Stimulated activated CD8-positive, alpha-beta memory T cell treated with anti-CD3 and anti-CD28 coated beads, Interleukin-2, amount 100 ng/mL, for 1 hour (primary cell): ENCODE data around the gene DNAJC4.

Experiments used
- DNase-seq, 2 donors: peaks; one replicate each; pipeline ENCODE4 v3.0.0-alpha.2; 2020; ENCODE audit warnings: low read depth in 2 of 2

DNAJC4 gene

GRCh38 chr11:64258356-64258755 lies 28.0 kb downstream of the DNAJC4 start:
- DNase-seq, result no peak

- DNase-seq, result no peak
These were observed 28.7 kb downstream of the DNAJC4 start for GRCh38 chr11:64258946-64259532.

GRCh38 chr11:64259533-64260067 lies 29.3 kb downstream of the DNAJC4 start:
- DNase-seq, result no peak

DNA sequence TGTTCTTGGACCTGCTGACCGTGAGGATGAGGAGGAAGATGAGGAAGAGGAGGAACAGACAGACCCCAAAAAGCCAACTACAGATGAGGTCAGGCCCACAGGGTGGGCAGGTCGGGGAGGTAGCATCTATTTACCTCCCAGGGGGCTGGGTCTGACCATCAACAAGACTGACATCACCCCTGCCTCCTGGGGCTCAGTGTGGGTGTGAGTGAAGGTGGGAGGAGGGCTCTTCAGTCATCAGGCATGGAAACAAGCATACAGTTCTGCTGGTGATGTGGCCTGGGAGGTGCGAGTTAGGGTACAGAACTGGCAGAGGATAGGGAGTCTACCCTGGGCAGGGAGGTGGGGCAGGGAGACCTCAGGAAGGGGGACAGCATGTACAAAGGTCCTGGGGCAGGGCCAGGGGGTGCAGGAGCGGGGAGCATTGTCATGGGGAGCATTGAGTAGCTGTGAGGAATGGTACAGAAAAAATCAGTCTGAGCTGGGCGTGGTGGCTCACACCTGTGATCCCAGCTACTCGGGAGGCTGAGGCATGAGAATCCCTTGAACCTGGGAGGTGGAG lies 29.9 kb downstream of the DNAJC4 start:
- DNase-seq, result no peak

- no peak for DNase-seq
These were observed 31.3 kb downstream of the DNAJC4 start for GRCh38 chr11:64261556-64262080.

DNA sequence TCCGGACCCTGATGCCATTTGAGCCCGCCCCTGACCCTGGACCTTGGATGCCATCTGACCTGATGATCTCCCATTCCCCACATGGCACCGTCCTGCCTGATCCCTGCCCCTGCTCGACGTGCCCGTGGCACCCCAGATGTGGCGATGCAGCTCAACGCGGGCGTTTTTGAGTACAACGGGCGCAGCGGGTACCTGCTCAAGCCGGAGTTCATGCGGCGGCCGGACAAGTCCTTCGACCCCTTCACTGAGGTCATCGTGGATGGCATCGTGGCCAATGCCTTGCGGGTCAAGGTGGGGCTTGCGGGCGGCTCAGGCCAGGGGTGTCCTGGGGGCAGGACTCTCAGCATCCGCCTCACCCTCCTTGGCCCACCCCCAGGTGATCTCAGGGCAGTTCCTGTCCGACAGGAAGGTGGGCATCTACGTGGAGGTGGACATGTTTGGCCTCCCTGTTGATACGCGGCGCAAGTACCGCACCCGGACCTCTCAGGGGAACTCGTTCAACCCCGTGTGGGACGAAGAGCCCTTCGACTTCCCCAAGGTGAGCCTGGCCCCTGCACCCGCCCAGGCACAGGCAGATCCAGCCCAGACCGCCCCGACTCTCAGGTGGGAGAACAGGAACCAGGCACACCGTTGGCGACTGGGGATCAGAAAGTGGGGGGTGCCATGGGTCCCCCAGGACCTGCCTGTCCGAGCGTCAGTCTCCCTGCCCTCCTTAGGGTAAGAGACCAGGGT lies 32.1 kb downstream of the DNAJC4 start:
- no peak for DNase-seq

GRCh38 chr11:64263021-64263946 lies 32.9 kb downstream of the DNAJC4 start:
- DNase-seq, result no peak

- no peak for DNase-seq
These were observed 33.6 kb downstream of the DNAJC4 start for GRCh38 chr11:64263947-64264317.

- no peak for DNase-seq
These were observed 34.1 kb downstream of the DNAJC4 start for GRCh38 chr11:64264371-64264852.

GRCh38 chr11:64265176-64266160 lies 35.1 kb downstream of the DNAJC4 start:
- no peak for DNase-seq

DNA sequence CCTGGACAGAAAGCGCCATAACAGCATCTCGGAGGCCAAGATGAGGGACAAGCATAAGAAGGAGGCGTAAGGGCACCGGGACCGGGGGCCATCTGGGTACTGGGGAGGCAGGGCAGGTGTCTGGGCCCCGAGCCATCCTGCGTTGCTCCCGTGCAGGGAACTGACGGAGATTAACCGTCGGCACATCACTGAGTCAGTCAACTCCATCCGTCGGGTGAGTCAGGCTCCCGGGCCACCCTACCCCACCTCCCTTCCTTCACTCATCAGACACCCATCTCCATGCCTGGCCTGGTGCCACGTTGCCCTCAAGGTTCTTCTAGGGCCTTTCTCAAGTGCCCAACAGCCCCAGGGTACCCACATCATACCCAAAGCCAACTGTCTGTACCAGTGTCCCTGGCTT lies 36.0 kb downstream of the DNAJC4 start:
- no peak for DNase-seq

DNA sequence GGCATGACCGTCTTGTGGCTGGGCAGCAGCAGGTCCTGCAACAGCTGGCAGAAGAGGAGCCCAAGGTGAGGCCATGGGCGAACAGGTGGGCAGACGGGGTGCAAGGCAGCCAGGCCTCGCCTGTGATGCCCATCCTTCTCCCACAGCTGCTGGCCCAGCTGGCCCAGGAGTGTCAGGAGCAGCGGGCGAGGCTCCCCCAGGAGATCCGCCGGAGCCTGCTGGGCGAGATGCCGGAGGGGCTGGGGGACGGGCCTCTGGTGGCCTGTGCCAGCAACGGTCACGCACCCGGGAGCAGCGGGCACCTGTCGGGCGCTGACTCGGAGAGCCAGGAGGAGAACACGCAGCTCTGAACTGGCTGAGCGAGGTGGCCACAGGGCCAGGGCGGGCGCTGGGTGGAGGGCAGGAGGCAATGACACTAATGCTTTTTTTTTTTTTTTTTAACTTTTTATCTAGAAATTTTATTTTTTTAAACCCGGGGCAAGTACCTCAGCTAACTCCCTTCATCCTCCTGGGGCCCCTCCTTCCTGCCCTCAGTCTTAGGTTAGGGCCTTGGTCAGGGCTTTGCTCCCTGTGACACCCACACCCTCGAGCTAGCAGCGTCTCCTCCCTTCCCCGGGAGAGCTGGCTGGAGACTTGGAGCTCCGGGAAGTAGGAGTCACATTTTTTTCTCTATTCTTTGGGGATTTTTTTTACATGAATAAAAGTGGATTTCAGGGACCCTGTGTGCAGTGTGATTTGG lies 37.0 kb downstream of the DNAJC4 start:
- no peak for DNase-seq

DNA sequence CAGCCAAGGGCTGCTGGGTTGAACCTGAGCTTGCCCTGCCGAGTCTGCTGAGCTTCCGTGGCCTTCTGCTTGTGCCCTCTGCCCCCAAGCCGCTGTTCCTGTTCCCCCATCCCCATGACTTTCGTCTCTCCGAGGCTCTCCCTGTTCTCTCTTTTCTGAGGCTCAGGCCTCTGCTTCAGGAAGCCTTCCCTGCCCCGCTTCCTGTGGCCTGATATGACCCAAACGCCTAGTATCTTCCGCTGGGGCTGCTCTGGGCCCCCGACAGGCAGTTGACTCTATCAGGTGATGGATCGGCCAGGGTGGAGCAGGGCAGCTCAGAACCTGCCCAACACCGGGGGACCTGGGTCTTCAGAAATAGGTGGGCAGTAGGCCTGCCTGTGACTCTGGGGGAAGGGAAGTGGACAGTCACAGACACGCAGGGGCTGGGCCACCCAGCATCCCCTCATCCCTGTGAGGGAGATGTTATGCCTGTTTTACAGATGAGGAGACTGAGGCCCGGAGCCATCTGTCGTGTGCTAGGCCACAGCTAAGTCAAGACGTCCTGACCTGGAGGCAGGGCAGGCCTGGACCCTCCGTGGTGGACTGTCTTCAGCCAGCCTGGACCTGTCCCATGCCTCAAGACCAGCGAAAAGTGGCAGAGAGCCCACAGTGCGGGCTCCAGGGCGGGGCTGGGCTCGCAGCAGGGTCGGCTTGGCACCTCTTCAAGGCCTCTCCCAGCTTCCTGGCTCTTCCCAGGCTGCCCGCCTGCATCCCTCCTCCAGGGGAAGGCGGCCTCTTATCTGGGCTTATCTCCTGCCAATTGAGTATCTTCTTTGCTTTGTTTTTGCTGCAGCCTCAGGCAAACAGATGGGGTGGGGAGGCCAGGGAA lies 37.9 kb downstream of the DNAJC4 start:
- no peak for DNase-seq

- no peak for DNase-seq
These were observed 38.7 kb downstream of the DNAJC4 start for GRCh38 chr11:64268893-64269539.

DNA sequence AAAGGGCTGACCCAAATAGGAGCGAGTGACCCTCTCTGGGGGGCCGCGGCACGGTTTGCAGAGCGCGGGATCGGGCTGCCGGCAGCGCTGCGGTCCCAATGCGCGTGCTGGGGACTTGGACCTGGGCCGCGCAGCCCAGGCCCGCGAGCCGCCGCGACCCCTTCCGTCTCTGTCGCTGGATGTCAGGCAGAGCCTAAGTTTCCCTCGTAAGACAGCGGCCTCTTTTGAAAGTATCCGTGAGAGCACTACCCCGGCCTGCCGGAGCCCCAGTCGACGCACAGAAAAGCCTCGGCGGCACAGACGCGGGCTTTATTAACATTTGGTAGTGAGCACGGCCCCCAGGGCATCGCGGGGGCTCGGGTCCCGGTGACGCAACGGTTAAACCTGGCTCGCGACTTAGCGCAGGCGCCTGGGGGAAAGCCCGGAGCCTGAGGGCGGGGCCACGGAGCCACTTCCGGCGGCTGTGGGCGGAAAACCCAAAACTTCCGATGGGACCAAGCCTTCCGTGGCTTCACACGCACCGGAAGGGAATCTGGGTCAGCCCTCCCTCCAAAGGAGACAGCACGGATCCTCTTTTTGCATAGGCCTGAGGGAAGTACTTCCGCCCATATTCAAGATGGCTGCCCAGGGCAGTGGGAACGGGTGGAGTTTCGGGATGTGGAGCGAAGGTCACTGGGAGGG lies 39.3 kb downstream of the DNAJC4 start:
- peak; percentile 94 for DNase-seq

GRCh38 chr11:64275031-64275800 lies 44.9 kb downstream of the DNAJC4 start:
- DNase-seq, result no peak

- DNase-seq, result no peak
These were observed 45.5 kb downstream of the DNAJC4 start for GRCh38 chr11:64275841-64276240.
